CD14-positive monocyte (primary cell): ENCODE results near the gene BRAT1. TPM values are rescaled to one million over a fixed set of nuclear protein-coding genes. Genes with fewer than 3 reads are reported as not detected.

Experiments
- DNase-seq, 3 donors: peaks; one replicate each; pipeline ENCODE4 v3.0.0-alpha.2; 2011 to 2022
- H2AFZ ChIP-seq: 2 replicates; pipeline ENCODE4 v1.6.0; 2012; ENCODE audit warnings: mild to moderate bottlenecking, low read depth, low read length, inconsistent platforms; ENCODE audit not compliant: insufficient read depth, poor library complexity, severe bottlenecking
- H3K27ac ChIP-seq, 2 donors: 1 replicate in 1 of 2; 2 replicates in 1 of 2; pipeline ENCODE4 v1.5.1; 2012 to 2013; ENCODE audit warnings: low read length in 2 of 2, control low read depth in 1 of 2, inconsistent platforms in 1 of 2, low read depth in 1 of 2, mild to moderate bottlenecking in 1 of 2
- H3K27me3 ChIP-seq, 2 donors: one replicate each; pipeline versions ENCODE4 v1.6.0 to v1.6.1; 2011 to 2013; ENCODE audit warnings: low read length in 2 of 2; ENCODE audit not compliant: control insufficient read depth in 2 of 2, insufficient read depth in 2 of 2
- H3K36me3 ChIP-seq, 2 donors: replicated peaks in 1 of 2; 1 replicate in 1 of 2; 2 replicates in 1 of 2; pipeline versions ENCODE4 v1.5.1 to v1.6.1; 2012 to 2013; ENCODE audit warnings: low read length in 2 of 2, control low read depth in 1 of 2, inconsistent platforms in 1 of 2, mild to moderate bottlenecking in 1 of 2; ENCODE audit not compliant: insufficient read depth in 2 of 2, control insufficient read depth in 1 of 2
- H3K4me1 ChIP-seq, 2 donors: 1 replicate in 1 of 2; 2 replicates in 1 of 2; pipeline versions ENCODE4 v1.5.1 to v1.6.1; 2012 to 2013; ENCODE audit warnings: low read length in 2 of 2, control low read depth in 1 of 2, inconsistent platforms in 1 of 2, mild to moderate bottlenecking in 1 of 2, moderate library complexity in 1 of 2; ENCODE audit not compliant: insufficient read depth in 2 of 2, control insufficient read depth in 1 of 2
- H3K4me2 ChIP-seq: replicated peaks from 2 replicates; pipeline ENCODE3; 2012; ENCODE audit warnings: low read length, moderate library complexity, mild to moderate bottlenecking; ENCODE audit not compliant: poor library complexity, severe bottlenecking; ENCODE audit errors: extremely low read depth
- H3K4me3 ChIP-seq, 3 experiments: fragments of 200-600 bp in 1 of 3; sonication (generic) in 1 of 3; replicated peaks in 1 of 3; 1 replicate in 2 of 3; 2 replicates in 1 of 3; pipeline ENCODE4 v1.5.1; 2011 to 2013; ENCODE audit warnings: low read length in 3 of 3, mild to moderate bottlenecking in 3 of 3, control low read depth in 2 of 3, low read depth in 2 of 3, inconsistent platforms in 1 of 3, moderate library complexity in 1 of 3
- H3K79me2 ChIP-seq: 2 replicates; pipeline ENCODE4 v1.6.0; 2012; ENCODE audit warnings: mild to moderate bottlenecking, control low read depth, inconsistent platforms, low read length, moderate library complexity; ENCODE audit not compliant: insufficient read depth
- H3K9ac ChIP-seq: 2 replicates; pipeline ENCODE4 v1.6.0; 2017; ENCODE audit warnings: low read length, mild to moderate bottlenecking; ENCODE audit not compliant: insufficient read depth, poor library complexity, severe bottlenecking
- H3K9me3 ChIP-seq, 2 donors: replicated peaks in 1 of 2; 1 replicate in 1 of 2; 2 replicates in 1 of 2; pipeline versions ENCODE4 v1.5.1 to v1.6.1; 2012 to 2013; ENCODE audit warnings: low read length in 2 of 2, control low read depth in 1 of 2; ENCODE audit not compliant: control insufficient read depth in 1 of 2, insufficient read depth in 1 of 2
- H4K20me1 ChIP-seq: 2 replicates; pipeline ENCODE4 v1.6.0; 2012; ENCODE audit warnings: mild to moderate bottlenecking, low read length, control low read depth, moderate library complexity; ENCODE audit not compliant: insufficient read depth
- H3K27ac Mint-ChIP-seq, 7 donors: one replicate each; pipeline ENCODE4 v1.8.0; 2020; ENCODE audit warnings: mild to moderate bottlenecking in 7 of 7, mixed read lengths in 7 of 7, moderate library complexity in 6 of 7, inconsistent platforms in 2 of 7
- H3K27me3 Mint-ChIP-seq, 3 donors: one replicate each; pipeline ENCODE4 v1.8.0; 2021 to 2022; ENCODE audit warnings: low read depth in 3 of 3, mild to moderate bottlenecking in 3 of 3, mixed read lengths in 3 of 3, moderate library complexity in 3 of 3, inconsistent platforms in 1 of 3
- H3K36me3 Mint-ChIP-seq, 2 donors: one replicate each; pipeline ENCODE4 v1.8.0; 2020; ENCODE audit warnings: mixed read lengths in 2 of 2, inconsistent platforms in 1 of 2, mild to moderate bottlenecking in 1 of 2
- H3K4me1 Mint-ChIP-seq: one replicate; pipeline ENCODE4 v1.8.0; 2020; ENCODE audit warnings: mild to moderate bottlenecking, mixed read lengths
- H3K4me3 Mint-ChIP-seq, 2 donors: one replicate each; pipeline ENCODE4 v1.8.0; 2020; ENCODE audit warnings: mild to moderate bottlenecking in 2 of 2, mixed read lengths in 2 of 2, moderate library complexity in 1 of 2
- H3K9me3 Mint-ChIP-seq, 7 donors: one replicate each; pipeline ENCODE4 v1.8.0; 2020 to 2022; ENCODE audit warnings: mixed read lengths in 7 of 7, mild to moderate bottlenecking in 6 of 7, moderate library complexity in 6 of 7, inconsistent platforms in 2 of 7
- CTCF ChIP-seq: fragments of 200-600 bp; IDR thresholded peaks from one replicate; pipeline ENCODE4 v1.8.0; 2022; ENCODE audit warnings: antibody characterized with exemption, mild to moderate bottlenecking
- WGBS: methylation state at CpG from one replicate; pipeline ENCODE4 v1.1.5; 2013; ENCODE audit warnings: missing lambda C conversion rate; ENCODE audit not compliant: insufficient coverage; 5-methylcytosine and 5-hydroxymethylcytosine counted together
- intact Hi-C, 2 donors: fragments of 100-400 bp; cut with micrococcal nuclease; formaldehyde crosslinking; loops; one replicate each; pipeline versions ENCODE4 v1.15.0 to v1.15.1; 2023
- polyA plus RNA-seq, 3 donors: library from polyadenylated mRNA; depleted of rRNA in 1 of 3; unstranded in 2 of 3; stranded (reverse) in 1 of 3; fragments of 300-500 nt in 2 of 3; fragments of >200 nt in 1 of 3; fragmentation: Illumina TruSeq in 2 of 3; gene quantifications; 1 replicate in 2 of 3; 2 replicates in 1 of 3; pipeline ENCODE4 v1.2.3, GENCODE V29; 2012 to 2021

The BRAT1 gene
- polyA plus RNA-seq, 3 donors, result 31.6 to 34.2 (median 32.5) TPM

GRCh38 chr7:2554661-2555111, 638 bp downstream of the BRAT1 start:
- peaks cover 45 to 58% of the 10 kb centered on the region in 2 donors for H3K4me1 ChIP-seq
- Mint-ChIP-seq H3K27ac (peak overlapping the region in 6 of 7 donors; percentile 85 to 89 (median 88)), H3K4me3 (peak overlapping the region; percentile 85 to 90), H3K27me3 (no peaks in the 10 kb centered on the region), H3K9me3 (peaks cover 0 to 2% (median 0%) of the 10 kb centered on the region in 7 donors), H3K4me1 (peaks cover 45% of the 10 kb centered on the region), H3K36me3 (peaks cover 11 to 33% of the 10 kb centered on the region in 2 donors)
- no peak for DNase-seq
- H4K20me1 ChIP-seq, result peaks cover 16% of the 10 kb centered on the region
- H2AFZ ChIP-seq, result peak overlapping the region; percentile 88
- H3K9ac ChIP-seq, result peak overlapping the region; percentile 90
- peak overlapping the region in 1 of 2 donors; percentile 97 for H3K27ac ChIP-seq
- H3K4me3 ChIP-seq, result peak overlapping the region; percentile 61 to 86 (median 66)
- no peaks in the 10 kb centered on the region for H3K9me3 ChIP-seq
- intact Hi-C loops, result loop anchor here (5.0 to 10.0 kb wide), 3 partner anchors 32 to 80 kb away; partner anchors contain the start of genes GRIFIN (in 1 of the 2) and TTYH3 (in 1 of the 2)
- peaks cover 40% of the 10 kb centered on the region for H3K79me2 ChIP-seq
- peak overlapping the region; percentile 98 for H3K4me2 ChIP-seq
- H3K27me3 ChIP-seq, result no peaks in the 10 kb centered on the region
- 4% methylated on average over 10 of the region's 12 CpGs for WGBS
- TF ChIP-seq CTCF, result no peak
- H3K36me3 ChIP-seq, result peaks cover 9 to 20% of the 10 kb centered on the region in 2 donors

- H3K4me1 ChIP-seq, result peaks cover 42 to 53% of the 10 kb centered on the region in 2 donors
- H3K27me3 Mint-ChIP-seq, result no peaks in the 10 kb centered on the region
- WGBS, result 93% methylated on average over 13 of the region's 16 CpGs
Observed at GRCh38 chr7:2553831-2554581, 1.3 kb downstream of the BRAT1 start.

More at GRCh38 chr7:2553831-2554581, 1.3 kb downstream of the BRAT1 start:
- peak overlapping the region in 5 of 7 donors; percentile 85 to 89 (median 87) for H3K27ac Mint-ChIP-seq
- intact Hi-C loops, result loop anchor here in 1 of 2 donors (10.0 kb wide), 1 partner anchor 79 kb away; the partner anchor contains the start of gene GRIFIN
- H3K4me1 Mint-ChIP-seq, result peaks cover 43% of the 10 kb centered on the region
- Histone ChIP-seq H3K27me3 (no peaks in the 10 kb centered on the region), H3K36me3 (peaks cover 16 to 27% of the 10 kb centered on the region in 2 donors), H2AFZ (peak overlapping the region; percentile 88), H4K20me1 (peaks cover 22% of the 10 kb centered on the region), H3K27ac (peak overlapping the region in 1 of 2 donors; percentile 97), H3K4me3 (peak overlapping the region; percentile 61 to 86 (median 66)), H3K9ac (peak overlapping the region; percentile 90), H3K79me2 (peaks cover 39% of the 10 kb centered on the region), H3K9me3 (no peaks in the 10 kb centered on the region), H3K4me2 (peak overlapping the region; percentile 98)
- peak overlapping the region; percentile 85 to 90 for H3K4me3 Mint-ChIP-seq
- no peak for DNase-seq
- peaks cover 17 to 40% of the 10 kb centered on the region in 2 donors for H3K36me3 Mint-ChIP-seq
- H3K9me3 Mint-ChIP-seq, result peaks cover 0 to 2% (median 0%) of the 10 kb centered on the region in 7 donors
- TF ChIP-seq CTCF, result no peak
